Middle frontal gyrus (tissue), 1 donor: ENCODE results near the gene SIGLEC11.
"Not testable (repeated sequence)": the region's sequence is repeated elsewhere in the genome, so short reads cannot be mapped to it uniquely, and the experiment has no call there.

Experiments used
- DNase-seq: peaks from one replicate; pipeline ENCODE4 v3.0.0-alpha.2; 2015; ENCODE audit warnings: low spot score; ENCODE audit errors: extremely low spot score

SIGLEC11 gene

GRCh38 chr19:49951806-49952478 lies 9.0 kb downstream of the SIGLEC11 start:
- DNase-seq: no peak

- DNase-seq: no peak
Observed at GRCh38 chr19:49950956-49951526, 9.9 kb downstream of the SIGLEC11 start.

- no peak for DNase-seq
Observed at GRCh38 chr19:49950590-49950948, 10.4 kb downstream of the SIGLEC11 start.

GRCh38 chr19:49949742-49950589 lies 11.0 kb downstream of the SIGLEC11 start:
- no peak for DNase-seq

GRCh38 chr19:49946415-49946814 lies 14.6 kb downstream of the SIGLEC11 start:
- DNase-seq: no peak

- DNase-seq: not testable (repeated sequence)
Observed at GRCh38 chr19:49944567-49944966, 16.4 kb downstream of the SIGLEC11 start.

GRCh38 chr19:49940482-49940791 lies 20.5 kb downstream of the SIGLEC11 start:
- DNase-seq: no peak

GRCh38 chr19:49939721-49940481 lies 21.1 kb downstream of the SIGLEC11 start:
- no peak for DNase-seq

- DNase-seq: no peak
Observed at GRCh38 chr19:49938662-49939061, 22.3 kb downstream of the SIGLEC11 start.

- peak; percentile 49 for DNase-seq
Observed at GRCh38 chr19:49937750-49938381, 23.1 kb downstream of the SIGLEC11 start.

- no peak for DNase-seq
Observed at GRCh38 chr19:49936549-49936948, 24.4 kb downstream of the SIGLEC11 start.

GRCh38 chr19:49933643-49934042 lies 27.3 kb downstream of the SIGLEC11 start:
- DNase-seq: no peak

- DNase-seq: no peak
Observed at GRCh38 chr19:49932731-49933131, 28.2 kb downstream of the SIGLEC11 start.

- no peak for DNase-seq
Observed at GRCh38 chr19:49932041-49932451, 28.9 kb downstream of the SIGLEC11 start.

GRCh38 chr19:49931293-49932040 lies 29.5 kb downstream of the SIGLEC11 start:
- DNase-seq: no peak

- DNase-seq: no peak
Observed at GRCh38 chr19:49930483-49931011, 30.4 kb downstream of the SIGLEC11 start.

- peak; percentile 80 for DNase-seq
Observed at GRCh38 chr19:49929611-49930482, 31.1 kb downstream of the SIGLEC11 start.

- DNase-seq: peak; percentile 70
Observed at GRCh38 chr19:49929121-49929610, 31.8 kb downstream of the SIGLEC11 start, which contains the start of the genes ATF5 and NUP62. Gene ATF5 (plus strand): TSS chr19:49929205. CDS start chr19:49930851, 1,646 bp downstream. Gene NUP62 (minus strand): TSS chr19:49929504. CDS start chr19:49909807, 19,697 bp downstream.
